NCI-H1417 treated with DMSO at 0.1 percent for 48 hours (cell line): ENCODE results near the gene RBM20.

Experiments used
- DNase-seq: peaks from one replicate; lab custom pipeline; 2025; lab: John Stamatoyannopoulos, UW

The RBM20 gene

GRCh38 chr10:110834629-110835301 lies 190.6 kb downstream of the RBM20 start:
- no peak for DNase-seq

- no peak for DNase-seq
Observed at GRCh38 chr10:110835841-110836240, 191.7 kb downstream of the RBM20 start.

DNA sequence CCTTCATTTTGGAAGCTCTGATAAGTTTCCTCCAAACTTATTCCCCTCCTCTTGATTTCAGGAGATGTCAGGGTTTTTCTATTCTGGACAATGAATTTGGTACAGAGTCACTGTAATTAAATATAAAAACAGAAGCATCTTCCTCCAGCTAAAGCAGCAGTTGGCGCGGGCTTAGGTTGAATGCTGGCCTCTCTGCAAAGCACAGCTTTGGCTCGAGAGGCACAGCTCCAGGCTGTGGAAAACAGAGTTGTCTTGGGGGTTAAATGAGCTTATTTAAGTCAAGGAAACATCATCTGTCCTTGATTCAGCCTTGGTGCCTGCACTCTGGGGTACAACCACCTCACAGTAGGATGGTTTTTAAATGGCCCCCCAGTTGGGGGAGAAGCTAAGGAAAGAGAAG lies 192.6 kb downstream of the RBM20 start:
- no peak for DNase-seq

DNA sequence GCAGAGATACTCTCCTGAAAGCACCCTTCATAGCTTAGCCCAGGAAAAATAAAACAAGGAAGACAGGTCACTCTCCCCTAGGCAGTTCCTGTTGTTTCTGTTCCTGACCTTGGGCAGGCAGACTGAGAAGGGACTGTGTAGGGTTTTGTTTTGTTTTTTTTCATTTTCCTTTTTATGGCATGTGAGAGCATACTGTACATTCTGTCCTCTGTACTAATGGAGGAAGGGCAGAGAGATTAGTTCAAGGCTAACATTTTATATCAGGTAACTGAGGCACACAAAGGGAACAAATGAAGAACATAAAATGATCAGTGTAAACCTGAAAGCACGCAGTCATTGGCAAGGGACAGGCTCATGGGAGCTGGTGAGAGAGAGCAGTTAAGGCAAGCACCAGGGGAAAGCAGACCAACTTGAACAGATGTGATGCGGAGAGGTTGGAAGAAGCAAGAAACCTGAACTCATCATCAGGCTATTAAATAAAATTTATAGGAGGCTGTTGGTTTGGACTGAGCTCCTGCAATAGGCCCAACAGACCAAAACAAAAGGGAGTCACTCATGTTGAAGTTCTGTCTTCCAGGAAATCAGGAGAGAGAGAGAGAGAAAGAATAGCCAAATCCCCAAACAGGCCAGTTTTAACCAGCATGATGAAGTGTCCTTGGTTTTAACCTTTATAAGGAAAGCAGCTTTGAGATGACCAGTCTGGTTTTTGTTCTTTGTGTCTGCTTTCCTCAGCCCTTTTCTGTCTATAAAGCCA lies 193.5 kb downstream of the RBM20 start:
- DNase-seq = no peak

GRCh38 chr10:110840225-110840922 lies 196.2 kb downstream of the RBM20 start:
- no peak for DNase-seq

DNA sequence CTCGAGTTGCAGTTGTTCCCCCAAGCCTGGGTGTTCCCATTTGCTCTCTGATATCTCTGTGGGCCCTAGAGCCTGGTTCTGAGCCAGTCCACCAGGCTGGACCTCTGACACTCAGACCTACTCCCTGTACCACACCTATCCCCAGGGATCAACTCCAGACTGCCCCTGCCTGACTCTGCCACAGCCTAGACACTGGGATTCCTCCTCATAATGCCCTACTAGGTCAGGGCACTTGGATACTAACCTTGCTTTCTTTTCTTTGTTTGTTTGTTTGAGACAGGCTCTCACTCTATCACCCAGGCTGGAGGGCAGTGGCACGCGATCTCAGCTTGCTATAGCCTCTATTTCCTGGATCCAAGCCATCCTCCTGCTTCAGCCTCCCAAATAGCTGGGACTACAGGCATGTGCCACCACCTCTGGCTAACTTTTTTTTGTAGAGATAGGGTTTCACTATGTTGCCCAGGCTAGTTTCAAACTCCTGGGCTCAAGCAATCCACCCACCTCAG lies 196.8 kb downstream of the RBM20 start:
- no peak for DNase-seq

DNA sequence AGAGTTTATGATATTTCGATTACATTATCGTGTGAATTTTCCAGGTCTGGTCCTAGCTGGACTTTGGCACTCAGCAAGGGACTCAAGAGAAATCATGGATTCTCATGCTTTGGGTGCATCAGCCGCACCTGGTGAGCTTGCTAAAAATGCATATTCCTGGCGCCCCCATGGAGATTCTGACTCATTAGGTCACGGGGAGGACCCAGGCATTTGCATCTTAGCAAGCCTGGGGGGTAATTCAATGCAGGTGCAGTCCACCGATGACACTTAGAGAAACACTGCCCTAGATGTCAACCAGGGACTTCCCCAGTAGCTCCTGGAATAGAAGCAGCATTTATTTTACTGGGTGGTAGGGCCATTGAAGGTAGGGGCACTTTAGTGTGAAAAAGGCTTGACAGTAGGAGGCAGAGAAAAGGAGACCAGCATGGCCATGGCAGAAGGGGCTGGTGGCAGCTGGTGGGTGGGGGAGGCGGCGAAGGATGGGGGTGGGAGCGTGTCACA lies 197.7 kb downstream of the RBM20 start:
- DNase-seq = no peak

- DNase-seq = no peak
Observed at GRCh38 chr10:110842326-110842904, 198.3 kb downstream of the RBM20 start.

DNA sequence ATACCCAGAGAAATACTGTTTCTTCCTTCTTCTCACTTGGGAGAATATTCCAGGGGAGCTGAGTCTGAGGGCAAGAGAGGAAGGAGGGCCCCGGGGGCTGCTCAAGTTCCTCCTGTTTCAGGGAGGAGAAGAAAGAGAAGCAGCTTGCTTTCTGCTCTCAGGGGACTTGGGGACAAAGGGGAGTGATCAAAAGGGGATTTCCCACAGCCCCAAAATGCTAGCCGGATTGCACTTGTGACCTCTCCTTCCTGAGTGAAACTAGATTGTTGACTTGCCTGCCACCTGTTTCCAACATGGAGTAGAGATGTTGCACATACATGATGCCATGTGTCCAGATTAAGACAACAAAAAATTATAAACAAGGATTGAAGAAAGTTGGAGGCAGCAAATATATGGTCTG lies 198.9 kb downstream of the RBM20 start:
- DNase-seq = no peak

GRCh38 chr10:110843796-110844616 lies 199.9 kb downstream of the RBM20 start:
- no peak for DNase-seq

GRCh38 chr10:110844617-110844881 lies 200.4 kb downstream of the RBM20 start:
- DNase-seq = no peak

- DNase-seq = no peak
Observed at GRCh38 chr10:110845192-110845755, 201.1 kb downstream of the RBM20 start.

DNA sequence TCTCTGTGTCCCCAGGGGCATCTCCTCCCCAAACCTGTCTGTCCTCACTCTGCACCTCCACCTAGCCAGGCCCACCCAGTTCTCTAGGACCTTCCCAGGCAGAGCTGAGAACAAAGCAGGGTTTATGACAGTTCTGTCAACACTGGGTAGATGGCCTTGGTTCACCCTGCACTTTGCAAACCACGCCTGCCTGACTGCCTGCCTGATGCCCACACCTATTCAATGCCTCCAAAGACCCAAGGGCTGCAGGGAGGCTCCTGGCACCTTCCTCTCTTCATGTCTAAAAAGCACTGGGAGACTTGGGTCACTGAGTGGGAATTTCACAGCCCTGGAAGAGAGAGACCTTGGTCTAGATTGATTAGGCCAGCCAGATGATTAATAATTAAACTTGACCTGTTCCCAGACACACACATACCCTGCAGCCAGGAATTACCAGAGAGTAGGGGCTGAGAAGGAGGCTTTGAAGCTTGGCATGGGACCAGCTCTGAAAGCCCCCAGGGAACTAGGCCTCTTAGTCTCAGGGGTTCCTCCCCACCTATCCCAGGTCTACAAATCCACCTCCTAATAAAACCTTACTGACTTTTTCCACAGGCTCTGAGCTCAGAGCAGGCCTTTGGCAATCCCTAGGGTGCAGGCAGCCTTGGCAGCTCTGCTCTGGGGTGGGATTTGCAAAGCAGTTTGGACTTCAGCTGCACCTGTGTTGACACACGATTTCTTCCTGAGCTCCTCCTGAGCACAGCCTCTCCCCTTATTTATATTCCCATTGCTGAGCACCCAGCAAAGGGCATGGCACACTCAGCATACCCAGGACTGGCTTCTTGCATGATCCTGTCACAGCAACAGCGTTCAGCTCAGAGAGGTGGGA lies 201.9 kb downstream of the RBM20 start:
- DNase-seq = no peak

DNA sequence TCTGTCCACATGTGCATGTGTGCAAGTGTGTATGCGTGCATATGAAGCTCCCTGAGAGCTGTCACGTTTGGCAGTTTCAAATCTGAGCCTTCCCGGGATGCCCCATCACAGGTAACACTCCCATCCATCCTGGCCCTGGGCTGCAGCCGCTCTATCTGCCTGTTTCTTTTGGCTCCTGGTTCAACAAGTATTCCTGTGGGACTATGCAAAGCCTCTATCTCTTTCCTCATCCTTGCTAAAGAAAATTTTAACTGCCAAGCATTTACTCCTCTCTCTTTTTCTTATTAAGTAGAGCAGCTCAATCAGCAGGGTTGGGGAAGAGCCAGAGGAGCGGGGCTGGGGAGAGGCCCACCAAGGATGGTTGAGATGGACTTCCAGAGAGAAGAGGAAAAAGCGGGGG lies 203.2 kb downstream of the RBM20 start:
- DNase-seq = no peak

DNA sequence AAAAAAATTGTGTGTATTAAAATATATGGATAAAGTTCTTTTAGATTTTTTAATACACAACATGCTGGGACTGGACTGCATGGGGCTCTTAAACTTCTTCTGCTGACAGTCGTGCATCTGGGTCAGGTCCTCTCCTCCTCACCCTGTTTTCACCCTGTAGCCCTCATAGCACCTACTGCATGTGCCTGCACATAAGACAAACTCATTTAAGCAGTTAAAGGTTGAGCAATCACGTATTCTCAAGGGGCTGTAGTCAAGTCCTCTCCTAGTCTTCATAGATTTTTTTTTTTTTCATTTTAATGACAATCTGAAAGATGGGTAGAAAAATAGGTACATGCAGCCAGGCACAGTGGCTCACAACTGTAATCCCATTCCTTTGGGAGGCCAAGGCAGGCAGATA lies 204.0 kb downstream of the RBM20 start:
- no peak for DNase-seq

DNA sequence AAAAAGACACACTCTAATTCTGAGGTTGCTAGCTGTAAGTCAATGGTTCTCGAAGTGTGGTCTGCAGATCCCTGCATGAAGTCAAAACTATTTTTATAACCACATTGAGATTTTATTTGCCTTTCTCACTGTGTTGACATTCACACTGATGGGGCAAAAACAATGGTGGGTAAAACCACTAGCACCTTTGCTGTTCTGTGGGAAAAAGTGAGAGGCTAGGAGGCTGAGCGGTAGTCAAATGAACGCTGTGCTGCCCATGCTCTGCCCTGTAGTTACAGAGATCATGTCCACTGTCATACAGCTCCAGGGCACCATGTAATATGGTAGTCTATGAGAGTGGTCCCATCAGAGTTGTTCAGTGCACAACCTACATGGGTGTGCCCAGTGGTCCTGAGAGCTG lies 206.0 kb downstream of the RBM20 start:
- no peak for DNase-seq

GRCh38 chr10:110851020-110851612 lies 207.0 kb downstream of the RBM20 start:
- no peak for DNase-seq

DNA sequence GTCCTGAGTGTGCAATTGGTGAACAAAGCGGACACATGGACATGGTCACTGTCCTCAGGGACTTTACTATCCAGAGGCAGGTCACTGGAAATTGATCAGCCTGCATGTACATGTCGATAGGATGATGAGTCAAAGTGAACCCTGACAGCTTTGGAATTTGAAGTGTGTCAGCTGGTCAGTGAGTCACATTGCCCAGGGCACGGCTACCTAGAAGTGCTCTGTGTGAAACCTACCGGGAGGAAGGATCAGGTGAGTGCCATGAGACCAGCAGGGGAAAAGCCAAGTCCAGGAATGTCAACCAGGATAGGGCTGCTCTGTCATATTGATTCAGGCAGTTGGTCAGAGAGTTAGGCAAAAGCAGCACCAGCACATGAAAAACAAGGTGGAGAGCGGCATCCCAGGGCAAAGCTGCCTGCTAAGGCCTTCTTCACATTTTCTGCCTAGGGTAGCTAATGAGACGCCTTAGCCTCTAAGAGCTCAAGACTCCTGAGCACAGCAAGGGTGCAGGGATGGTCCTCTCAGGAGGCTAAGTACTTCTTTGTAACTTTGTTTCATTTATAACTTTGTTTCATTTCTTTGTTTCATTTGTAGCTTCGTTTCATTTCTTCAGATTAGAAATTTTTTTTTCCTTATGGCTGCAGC lies 208.2 kb downstream of the RBM20 start:
- DNase-seq = no peak

DNA sequence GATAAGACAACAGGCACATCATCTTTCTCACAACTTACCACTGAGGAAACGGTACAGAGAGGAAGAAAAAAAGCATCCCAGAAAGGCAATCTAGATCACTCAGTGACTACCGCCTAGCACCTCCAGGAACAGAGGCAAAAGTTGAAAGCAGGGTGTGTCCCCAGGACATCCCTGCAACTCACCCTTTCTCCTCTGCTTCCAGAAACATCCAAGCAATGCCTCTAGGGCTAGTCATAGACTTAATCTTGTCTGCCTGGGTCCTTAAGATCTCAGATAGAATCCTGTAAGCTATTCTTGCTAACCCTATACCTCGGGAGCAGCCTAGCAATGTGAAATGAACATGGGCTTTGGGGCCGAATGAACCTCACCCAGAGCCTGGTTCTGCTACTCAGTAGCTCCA lies 208.8 kb downstream of the RBM20 start:
- no peak for DNase-seq
